Testis (tissue), 2 donors: Measurements from ENCODE around the gene EYS.

Source experiments
- POLR2A ChIP-seq: fragments of 450-650 bp; IDR thresholded peaks from one replicate; pipeline ENCODE4 v1.6.1; 2017; ENCODE audit warnings: antibody characterized with exemption, mild to moderate bottlenecking, moderate library complexity
- TF ChIP-seq, protein P1 (sequence below), 3 experiments: fragments of 450-650 bp in 2 of 3; fragments of 200-600 bp in 1 of 3; sonication (generic) in 1 of 3; IDR thresholded peaks; one replicate each; pipeline ENCODE4 v1.5.1; 2016 to 2019; ENCODE audit warnings: antibody characterized with exemption in 3 of 3, mild to moderate bottlenecking in 2 of 3, moderate library complexity in 1 of 3

DNA sequence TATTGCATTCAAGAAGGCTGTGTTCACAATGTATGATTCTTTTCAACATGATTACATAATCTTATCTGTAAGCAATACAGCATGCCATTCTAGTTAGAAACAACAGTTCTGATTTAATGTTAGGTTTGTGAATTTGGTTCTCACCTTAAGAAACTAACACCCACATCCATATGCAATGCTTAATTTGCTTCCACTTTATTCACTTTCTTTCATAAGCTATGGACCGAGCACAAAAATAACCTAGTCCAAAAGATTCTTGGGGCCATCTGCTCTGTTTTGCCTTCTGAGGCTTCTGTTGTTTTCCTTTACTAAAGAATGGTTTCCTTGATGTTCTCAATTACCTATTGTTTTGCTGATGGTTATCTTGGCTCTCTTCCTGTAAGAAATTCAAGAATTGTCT lies 258.2 kb downstream of the EYS start:
- TF ChIP-seq, protein P1, sequence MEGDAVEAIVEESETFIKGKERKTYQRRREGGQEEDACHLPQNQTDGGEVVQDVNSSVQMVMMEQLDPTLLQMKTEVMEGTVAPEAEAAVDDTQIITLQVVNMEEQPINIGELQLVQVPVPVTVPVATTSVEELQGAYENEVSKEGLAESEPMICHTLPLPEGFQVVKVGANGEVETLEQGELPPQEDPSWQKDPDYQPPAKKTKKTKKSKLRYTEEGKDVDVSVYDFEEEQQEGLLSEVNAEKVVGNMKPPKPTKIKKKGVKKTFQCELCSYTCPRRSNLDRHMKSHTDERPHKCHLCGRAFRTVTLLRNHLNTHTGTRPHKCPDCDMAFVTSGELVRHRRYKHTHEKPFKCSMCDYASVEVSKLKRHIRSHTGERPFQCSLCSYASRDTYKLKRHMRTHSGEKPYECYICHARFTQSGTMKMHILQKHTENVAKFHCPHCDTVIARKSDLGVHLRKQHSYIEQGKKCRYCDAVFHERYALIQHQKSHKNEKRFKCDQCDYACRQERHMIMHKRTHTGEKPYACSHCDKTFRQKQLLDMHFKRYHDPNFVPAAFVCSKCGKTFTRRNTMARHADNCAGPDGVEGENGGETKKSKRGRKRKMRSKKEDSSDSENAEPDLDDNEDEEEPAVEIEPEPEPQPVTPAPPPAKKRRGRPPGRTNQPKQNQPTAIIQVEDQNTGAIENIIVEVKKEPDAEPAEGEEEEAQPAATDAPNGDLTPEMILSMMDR (IDR thresholded peaks at IDR 0.05) = no peak
- no peak for TF ChIP-seq POLR2A
